PC-3 (cell line): ENCODE measurements around the gene BICDL2. TPM values are rescaled to one million over a fixed set of nuclear protein-coding genes. Genes with fewer than 3 reads are reported as not detected.

ENCODE experiments used
- ATAC-seq: fragments of 200-7000 bp; cut with Tn5 transposase; 2 replicates; pipeline ENCODE4 v1.9.1; 2020; ENCODE audit warnings: mild to moderate bottlenecking, moderate library complexity
- BruUV-seq: library from RNA; stranded (reverse); fragments of 400-500 nt; replicated peaks from 2 replicates; lab custom pipeline; 2021; lab: Mats Ljungman, UMichigan
- CTCF ChIA-PET: fragments of 300-600 bp; sonication (Branson Sonifier 250); formaldehyde crosslinking; loops from one replicate; lab custom pipeline; 2022; ENCODE audit warnings: antibody characterized with exemption; lab: Charles Lee
- POLR2A ChIA-PET: fragments of 300-600 bp; sonication (Branson Sonifier 250); formaldehyde crosslinking; loops from one replicate; lab custom pipeline; 2022; ENCODE audit warnings: antibody characterized with exemption; ENCODE audit not compliant: unreplicated experiment; lab: Charles Lee
- DNase-seq: peaks from one replicate; pipeline ENCODE4 v3.0.0-alpha.2; 2015
- H2AFZ ChIP-seq: fragments of 300-600 bp; sonication (generic); 2 replicates; pipeline ENCODE4 v1.6.0; 2016; ENCODE audit warnings: antibody characterized with exemption, low read length
- H3F3A ChIP-seq: fragments of 300-600 bp; sonication (generic); one replicate; pipeline ENCODE4 v1.6.0; 2017; ENCODE audit warnings: antibody characterized with exemption, low read length, control low read depth, mild to moderate bottlenecking; ENCODE audit not compliant: unreplicated experiment
- H3K27ac ChIP-seq: fragments of 300-600 bp; sonication (generic); 2 replicates; pipeline ENCODE4 v1.5.1; 2016; ENCODE audit warnings: mild to moderate bottlenecking, low read length
- H3K27me3 ChIP-seq: fragments of 300-600 bp; sonication (generic); 2 replicates; pipeline ENCODE4 v1.6.1; 2016; ENCODE audit warnings: low read length, mixed read lengths
- H3K36me3 ChIP-seq: fragments of 300-600 bp; sonication (generic); 2 replicates; pipeline ENCODE4 v1.6.1; 2016; ENCODE audit warnings: low read depth, mixed run types, low read length, mixed read lengths
- H3K4me1 ChIP-seq: fragments of 300-600 bp; sonication (generic); 2 replicates; pipeline ENCODE4 v1.5.1; 2016; ENCODE audit warnings: low read length; ENCODE audit not compliant: insufficient read depth
- H3K4me2 ChIP-seq: fragments of 300-600 bp; sonication (generic); 2 replicates; pipeline ENCODE4 v1.6.0; 2016; ENCODE audit warnings: low read length
- H3K4me3 ChIP-seq: fragments of 300-600 bp; sonication (generic); 2 replicates; pipeline ENCODE4 v1.5.1; 2016; ENCODE audit warnings: mild to moderate bottlenecking, low read length, mixed read lengths
- H3K79me2 ChIP-seq: fragments of 300-600 bp; sonication (generic); 2 replicates; pipeline ENCODE4 v1.6.1; 2017; ENCODE audit warnings: low read length, mixed read lengths
- H3K9ac ChIP-seq: fragments of 300-600 bp; sonication (generic); 2 replicates; pipeline ENCODE4 v1.6.0; 2016; ENCODE audit warnings: mild to moderate bottlenecking, low read length
- H3K9me2 ChIP-seq: fragments of 300-600 bp; sonication (generic); replicated peaks from 2 replicates; pipeline ENCODE4 v1.6.1; 2016; ENCODE audit warnings: mixed run types, low read length, mixed read lengths
- H3K9me3 ChIP-seq: fragments of 300-600 bp; sonication (generic); 2 replicates; pipeline ENCODE4 v1.6.1; 2016; ENCODE audit warnings: low read length, mixed read lengths
- H4K20me1 ChIP-seq: fragments of 300-600 bp; sonication (generic); 2 replicates; pipeline ENCODE4 v1.6.1; 2016; ENCODE audit warnings: low read length, mixed read lengths
- EZH2 ChIP-seq: fragments of 300-600 bp; sonication (generic); IDR thresholded peaks from one replicate; pipeline ENCODE4 v1.6.1; 2017; ENCODE audit warnings: antibody characterized with exemption, mild to moderate bottlenecking, low read length; ENCODE audit not compliant: unreplicated experiment
- EZH2phosphoT487 ChIP-seq: fragments of 300-600 bp; sonication (generic); IDR thresholded peaks from 2 replicates; pipeline ENCODE4 v1.6.1; 2018; ENCODE audit warnings: mild to moderate bottlenecking, antibody characterized with exemption, low read length, borderline replicate concordance
- intact Hi-C: fragments of 100-400 bp; cut with micrococcal nuclease; formaldehyde crosslinking; loops from 2 replicates; pipeline ENCODE4 v1.9.0; 2023
- total RNA-seq: library from RNA; depleted of rRNA; stranded (reverse); fragments of >200 nt; gene quantifications from 2 replicates; pipeline ENCODE4 v1.2.3, GENCODE V29; 2014
- TF ChIP-seq, protein P1 (sequence below): fragments of 300-600 bp; sonication (generic); conservative IDR thresholded peaks from 2 replicates; pipeline ENCODE4 v1.5.1; 2017; ENCODE audit warnings: antibody characterized with exemption, low read depth, mild to moderate bottlenecking, low read length

Gene BICDL2
- total RNA-seq, 1 experiment from 2014 or later, result 16.3 TPM

DNA sequence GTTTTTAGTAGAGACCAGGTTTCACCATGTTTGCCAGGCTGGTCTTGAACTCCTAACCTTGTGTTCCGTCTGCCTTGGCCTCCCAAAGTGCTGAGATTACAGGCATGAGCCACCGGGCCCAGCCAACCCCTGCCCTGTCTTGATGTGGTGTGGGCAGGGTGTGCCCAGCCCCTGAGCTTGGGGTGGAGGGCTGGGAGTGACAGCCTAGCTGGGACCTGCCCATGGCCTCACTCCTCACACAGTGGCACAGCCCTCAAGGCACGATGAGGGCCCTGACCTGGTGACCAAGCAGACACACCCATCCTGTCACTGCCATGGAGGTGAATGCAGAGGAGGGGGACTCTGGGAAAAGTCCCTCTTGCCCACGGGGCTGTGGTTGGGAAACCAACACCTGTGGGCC lies 31.7 kb upstream of the BICDL2 start:
- DNase-seq (no peak), ATAC-seq (no peak)
- CTCF ChIA-PET, result no interaction called here
- H3K4me2 ChIP-seq, result no peak overlapping the region
- H3K4me3 ChIP-seq, result no peak overlapping the region
- no TSS peak for BruUV-seq
- H3K9me3 ChIP-seq, result no peaks in the 10 kb centered on the region
- TF ChIP-seq, protein P1, sequence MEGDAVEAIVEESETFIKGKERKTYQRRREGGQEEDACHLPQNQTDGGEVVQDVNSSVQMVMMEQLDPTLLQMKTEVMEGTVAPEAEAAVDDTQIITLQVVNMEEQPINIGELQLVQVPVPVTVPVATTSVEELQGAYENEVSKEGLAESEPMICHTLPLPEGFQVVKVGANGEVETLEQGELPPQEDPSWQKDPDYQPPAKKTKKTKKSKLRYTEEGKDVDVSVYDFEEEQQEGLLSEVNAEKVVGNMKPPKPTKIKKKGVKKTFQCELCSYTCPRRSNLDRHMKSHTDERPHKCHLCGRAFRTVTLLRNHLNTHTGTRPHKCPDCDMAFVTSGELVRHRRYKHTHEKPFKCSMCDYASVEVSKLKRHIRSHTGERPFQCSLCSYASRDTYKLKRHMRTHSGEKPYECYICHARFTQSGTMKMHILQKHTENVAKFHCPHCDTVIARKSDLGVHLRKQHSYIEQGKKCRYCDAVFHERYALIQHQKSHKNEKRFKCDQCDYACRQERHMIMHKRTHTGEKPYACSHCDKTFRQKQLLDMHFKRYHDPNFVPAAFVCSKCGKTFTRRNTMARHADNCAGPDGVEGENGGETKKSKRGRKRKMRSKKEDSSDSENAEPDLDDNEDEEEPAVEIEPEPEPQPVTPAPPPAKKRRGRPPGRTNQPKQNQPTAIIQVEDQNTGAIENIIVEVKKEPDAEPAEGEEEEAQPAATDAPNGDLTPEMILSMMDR, result no peak
- TF ChIP-seq EZH2, result no peak
- TF ChIP-seq EZH2phosphoT487, result no peak
- intact Hi-C loops, result no loop called here
- no peaks in the 10 kb centered on the region for H3F3A ChIP-seq
- H3K9ac ChIP-seq, result no peak overlapping the region
- no peaks in the 10 kb centered on the region for H3K27me3 ChIP-seq
- POLR2A ChIA-PET, result no interaction called here
- no peak overlapping the region for H2AFZ ChIP-seq
- H3K4me1 ChIP-seq, result peaks cover 11% of the 10 kb centered on the region
- no peak overlapping the region for H3K27ac ChIP-seq
- H3K79me2 ChIP-seq, result no peaks in the 10 kb centered on the region
- H3K9me2 ChIP-seq, result no peaks in the 10 kb centered on the region
- no peaks in the 10 kb centered on the region for H4K20me1 ChIP-seq
- no peaks in the 10 kb centered on the region for H3K36me3 ChIP-seq

DNA sequence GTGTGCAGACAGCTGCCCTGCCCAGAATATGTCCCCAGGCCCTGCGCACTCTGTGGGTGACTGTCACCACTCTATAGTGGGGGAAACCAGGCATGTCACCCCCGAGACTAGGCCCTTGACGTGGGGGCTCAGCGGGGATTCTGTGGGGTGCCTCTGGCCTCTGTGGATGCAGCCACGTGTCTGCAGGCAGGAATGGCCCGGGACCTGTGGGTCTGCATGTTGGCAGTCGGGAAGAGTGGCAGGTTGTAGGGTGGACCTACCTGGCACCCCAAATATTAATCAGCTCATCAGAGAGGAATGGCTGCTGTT lies 29.6 kb upstream of the BICDL2 start:
- H3K4me2 ChIP-seq, result no peak overlapping the region

DNA sequence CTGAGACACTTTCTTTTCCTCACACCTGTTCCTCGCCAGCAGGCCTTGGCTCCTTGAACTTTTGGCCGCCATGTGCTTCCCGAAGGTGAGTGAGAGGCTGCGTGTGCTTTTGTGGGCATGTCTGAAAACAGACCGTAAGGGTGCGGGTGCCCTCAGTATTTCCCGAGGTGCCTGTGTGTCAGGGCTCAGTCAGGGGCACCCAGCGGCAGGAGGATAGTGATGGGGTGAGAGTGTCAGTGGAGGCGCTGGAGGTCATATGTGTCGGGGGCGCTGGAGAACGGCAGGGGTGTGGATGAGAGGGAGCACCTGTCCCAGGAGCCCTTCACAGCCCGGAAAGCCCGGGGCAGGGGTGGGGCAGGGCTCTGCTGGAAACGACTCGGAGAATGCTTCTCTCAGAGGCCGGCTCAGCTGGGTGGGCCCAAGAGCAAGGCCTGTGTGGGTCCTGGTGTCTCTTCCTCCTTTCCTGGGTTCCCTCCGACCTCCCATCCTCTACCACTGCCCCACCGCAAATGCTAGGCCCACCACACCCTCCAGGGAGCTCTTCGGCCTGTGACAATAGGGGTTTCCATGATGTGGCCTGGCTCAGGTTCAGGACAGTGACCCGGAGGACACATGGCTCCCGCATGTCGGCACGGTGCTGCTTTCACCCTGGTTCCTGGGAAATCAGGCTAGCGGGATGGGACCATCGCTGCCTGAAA lies 29.1 kb upstream of the BICDL2 start:
- Histone ChIP-seq H3K4me1 (peaks cover 11% of the 10 kb centered on the region), H3K9me2 (no peaks in the 10 kb centered on the region), H3K9me3 (no peaks in the 10 kb centered on the region), H3K27ac (peak overlapping the region; percentile 8; the same call in 1 of the 2 replicates), H3K79me2 (no peaks in the 10 kb centered on the region), H4K20me1 (no peaks in the 10 kb centered on the region), H3K27me3 (no peaks in the 10 kb centered on the region), H3F3A (no peaks in the 10 kb centered on the region), H3K9ac (peak overlapping the region; percentile 15; the same call in 1 of the 2 replicates), H3K4me2 (peak overlapping the region; percentile 46; the same call in 1 of the 2 replicates), H2AFZ (peak overlapping the region; percentile 69; the same call in 1 of the 2 replicates), H3K36me3 (no peaks in the 10 kb centered on the region), H3K4me3 (no peak overlapping the region)
- DNase-seq (no peak), ATAC-seq (no peak)
- CTCF ChIA-PET, result no interaction called here
- no TSS peak for BruUV-seq
- no peak for TF ChIP-seq EZH2phosphoT487
- TF ChIP-seq, protein P1, result no peak
- no peak for TF ChIP-seq EZH2
- intact Hi-C loops, result no loop called here
- POLR2A ChIA-PET, result no interaction called here

More for the DNA sequence above, 29.6 kb upstream of the BICDL2 start:
- Histone ChIP-seq H3K79me2 (no peaks in the 10 kb centered on the region), H3K27ac (no peak overlapping the region), H3K27me3 (no peaks in the 10 kb centered on the region), H3F3A (no peaks in the 10 kb centered on the region), H2AFZ (no peak overlapping the region), H3K9me3 (no peaks in the 10 kb centered on the region), H3K9me2 (no peaks in the 10 kb centered on the region), H3K36me3 (no peaks in the 10 kb centered on the region), H4K20me1 (no peaks in the 10 kb centered on the region), H3K4me1 (peaks cover 11% of the 10 kb centered on the region), H3K4me3 (no peak overlapping the region), H3K9ac (no peak overlapping the region)
- intact Hi-C loops, result no loop called here
- no peak for ATAC-seq
- POLR2A ChIA-PET, result no interaction called here
- no TSS peak for BruUV-seq
- CTCF ChIA-PET, result no interaction called here
- no peak for DNase-seq
- TF ChIP-seq, protein P1, result no peak
- no peak for TF ChIP-seq EZH2phosphoT487
- TF ChIP-seq EZH2, result no peak
